Natural killer cell (primary cell): ENCODE data around the gene CALR3. TPM values are rescaled to one million over a fixed set of nuclear protein-coding genes. Genes with fewer than 3 reads are reported as not detected.
"Not testable (repeated sequence)": the region's sequence is repeated elsewhere in the genome, so short reads cannot be mapped to it uniquely, and the experiment has no call there.

Experiments used
- ATAC-seq, 3 donors: fragments of 150-1000 bp in 2 of 3; fragments of 200-7000 bp in 1 of 3; cut with Tn5 transposase; 1 replicate in 1 of 3; 2 replicates in 2 of 3; pipeline ENCODE4 v1.10.0; 2021; ENCODE audit warnings: mild to moderate bottlenecking in 2 of 3, moderate library complexity in 2 of 3
- DNase-seq, 2 donors: peaks; one replicate each; pipeline versions ENCODE4 v3.0.0 to v3.0.0-alpha.2; 2013 to 2021; ENCODE audit warnings: mixed read lengths in 1 of 2
- H3K27ac ChIP-seq: one replicate; pipeline ENCODE4 v1.5.1; 2013; ENCODE audit warnings: mild to moderate bottlenecking, low read length
- H3K27me3 ChIP-seq: one replicate; pipeline ENCODE4 v1.6.1; 2013; ENCODE audit warnings: low read length; ENCODE audit not compliant: control insufficient read depth, insufficient read depth
- H3K36me3 ChIP-seq: one replicate; pipeline ENCODE4 v1.6.1; 2013; ENCODE audit warnings: low read length; ENCODE audit not compliant: control insufficient read depth, insufficient read depth
- H3K4me1 ChIP-seq: one replicate; pipeline ENCODE4 v1.6.1; 2013; ENCODE audit warnings: low read length; ENCODE audit not compliant: control insufficient read depth, insufficient read depth
- H3K4me3 ChIP-seq: one replicate; pipeline ENCODE4 v1.5.1; 2013; ENCODE audit warnings: low read length
- H3K9me3 ChIP-seq: one replicate; pipeline ENCODE4 v1.6.1; 2013; ENCODE audit warnings: low read length; ENCODE audit not compliant: control insufficient read depth, insufficient read depth
- H3K27ac Mint-ChIP-seq, 2 donors: one replicate each; pipeline ENCODE4 v1.8.0; 2022; ENCODE audit warnings: mild to moderate bottlenecking in 2 of 2, mixed read lengths in 2 of 2, moderate library complexity in 1 of 2
- H3K27me3 Mint-ChIP-seq, 2 donors: one replicate each; pipeline ENCODE4 v1.8.0; 2022; ENCODE audit warnings: low read depth in 2 of 2, mixed read lengths in 2 of 2
- H3K36me3 Mint-ChIP-seq: one replicate; pipeline ENCODE4 v1.8.0; 2022; ENCODE audit warnings: mixed read lengths
- H3K4me1 Mint-ChIP-seq, 2 donors: one replicate each; pipeline ENCODE4 v1.8.0; 2022; ENCODE audit warnings: mixed read lengths in 2 of 2
- H3K4me3 Mint-ChIP-seq: one replicate; pipeline ENCODE4 v1.8.0; 2022; ENCODE audit warnings: mild to moderate bottlenecking, moderate library complexity, mixed read lengths
- H3K9me3 Mint-ChIP-seq, 2 donors: one replicate each; pipeline ENCODE4 v1.8.0; 2022; ENCODE audit warnings: mixed read lengths in 2 of 2
- CTCF ChIP-seq: fragments of 200-600 bp; IDR thresholded peaks from one replicate; pipeline ENCODE4 v1.8.0; 2022; ENCODE audit warnings: antibody characterized with exemption
- WGBS: methylation state at CpG from one replicate; pipeline ENCODE4 v1.1.7; 2013; ENCODE audit warnings: missing lambda C conversion rate; ENCODE audit not compliant: insufficient coverage; 5-methylcytosine and 5-hydroxymethylcytosine counted together
- intact Hi-C: fragments of 100-400 bp; cut with micrococcal nuclease; formaldehyde crosslinking; loops from one replicate; pipeline ENCODE4 v1.14.2; 2022
- total RNA-seq, 4 donors: library from RNA; stranded (reverse); fragments of 120-200 nt in 1 of 4; gene quantifications; one replicate each; pipeline versions ENCODE4 v1.2.3 to v1.2.4, GENCODE V29; 2013 to 2022

The CALR3 gene
- total RNA-seq, 3 donors from 2014 or later (not counting 1 experiment from before 2014, with no cell fraction given) = not detected

GRCh38 chr19:16449330-16449961, 46.5 kb downstream of the CALR3 start:
- peaks cover 85% of the 10 kb centered on the region for H3K4me1 ChIP-seq
- H3K9me3 Mint-ChIP-seq = peaks cover 0 to 3% of the 10 kb centered on the region in 2 donors

GRCh38 chr19:16448872-16449271, 47.1 kb downstream of the CALR3 start:
- H3K27me3 Mint-ChIP-seq, H3K36me3 Mint-ChIP-seq, H3K9me3 ChIP-seq, ATAC-seq, H3K27me3 ChIP-seq, DNase-seq, H3K9me3 Mint-ChIP-seq, H3K36me3 ChIP-seq: not testable (repeated sequence)
- H3K4me1 Mint-ChIP-seq = peaks cover 67 to 72% of the 10 kb centered on the region in 2 donors
- Histone ChIP-seq H3K27ac (peak overlapping the region; percentile 81), H3K4me1 (peaks cover 86% of the 10 kb centered on the region), H3K4me3 (peak overlapping the region; percentile 12)
- intact Hi-C loops = loop anchor here (1.0 to 5.0 kb wide), 4 partner anchors 14 to 372 kb away; partner anchors contain the start of genes C19orf44, CALR3 and TPM4
- H3K4me3 Mint-ChIP-seq = peak overlapping the region; percentile 73
- peak overlapping the region; percentile 96 to 97 for H3K27ac Mint-ChIP-seq
- 90% methylated on average over 3 of the region's 3 CpGs for WGBS

More at GRCh38 chr19:16449330-16449961, 46.5 kb downstream of the CALR3 start:
- H3K27ac ChIP-seq = peak overlapping the region; percentile 81
- no peaks in the 10 kb centered on the region for H3K36me3 ChIP-seq
- Mint-ChIP-seq H3K4me3 (peak overlapping the region; percentile 73), H3K36me3 (no peaks in the 10 kb centered on the region), H3K27me3 (no peaks in the 10 kb centered on the region), H3K4me1 (peaks cover 67 to 72% of the 10 kb centered on the region in 2 donors), H3K27ac (peak overlapping the region; percentile 96 to 97)
- intact Hi-C loops = loop anchor here (1.0 to 5.0 kb wide), 4 partner anchors 14 to 372 kb away; partner anchors contain the start of genes C19orf44, CALR3 and TPM4
- H3K27me3 ChIP-seq = no peaks in the 10 kb centered on the region
- no peak for TF ChIP-seq CTCF
- peak overlapping the region; percentile 12 for H3K4me3 ChIP-seq
- H3K9me3 ChIP-seq = peaks cover 7% of the 10 kb centered on the region
- peak; percentile 53 to 77 for DNase-seq
- 6% methylated on average over 6 of the region's 6 CpGs for whole genome bisulfite sequencing
- peak; percentile 69 to 89 (median 82) for ATAC-seq

GRCh38 chr19:16446724-16447368, 49.1 kb downstream of the CALR3 start:
- H3K9me3 Mint-ChIP-seq = peaks cover 0 to 3% of the 10 kb centered on the region in 2 donors
- DNase-seq (peak; percentile 72 to 81), ATAC-seq (peak; percentile 78 to 85 (median 80))
- Histone ChIP-seq H3K4me1 (peaks cover 91% of the 10 kb centered on the region), H3K27me3 (no peaks in the 10 kb centered on the region), H3K27ac (peak overlapping the region; percentile 88), H3K9me3 (peaks cover 7% of the 10 kb centered on the region), H3K4me3 (no peak overlapping the region), H3K36me3 (no peaks in the 10 kb centered on the region)
- WGBS = 23% methylated on average over 9 of the region's 9 CpGs
- peak overlapping the region; percentile 96 to 97 for H3K27ac Mint-ChIP-seq
- H3K36me3 Mint-ChIP-seq = no peaks in the 10 kb centered on the region
- H3K4me1 Mint-ChIP-seq = peaks cover 76 to 81% of the 10 kb centered on the region in 2 donors
- H3K27me3 Mint-ChIP-seq = no peaks in the 10 kb centered on the region
- no peak for TF ChIP-seq CTCF
- intact Hi-C loops = loop anchor here (5.0 kb wide), 2 partner anchors 110 to 370 kb away; partner anchors contain the start of gene TPM4
- H3K4me3 Mint-ChIP-seq = peak overlapping the region; percentile 91

- no peaks in the 10 kb centered on the region for H3K36me3 ChIP-seq
- Mint-ChIP-seq H3K9me3 (peaks cover 0 to 3% of the 10 kb centered on the region in 2 donors), H3K36me3 (no peaks in the 10 kb centered on the region), H3K4me3 (peak overlapping the region; percentile 91), H3K27me3 (no peaks in the 10 kb centered on the region), H3K27ac (peak overlapping the region; percentile 96 to 97), H3K4me1 (peaks cover 74 to 80% of the 10 kb centered on the region in 2 donors)
- 70% methylated on average over 13 of the region's 13 CpGs for WGBS
- DNase-seq (no peak), ATAC-seq (no peak)
- no peaks in the 10 kb centered on the region for H3K27me3 ChIP-seq
- H3K9me3 ChIP-seq = peaks cover 7% of the 10 kb centered on the region
- no peak overlapping the region for H3K4me3 ChIP-seq
- H3K27ac ChIP-seq = peak overlapping the region; percentile 88
- intact Hi-C loops = loop anchor here (5.0 kb wide), 2 partner anchors 109 to 369 kb away; partner anchors contain the start of gene TPM4
- TF ChIP-seq CTCF = no peak
- H3K4me1 ChIP-seq = peaks cover 90% of the 10 kb centered on the region
These were observed 49.8 kb downstream of the CALR3 start for GRCh38 chr19:16446108-16446723.
